GM12891 (cell line): ENCODE results near the gene SPDYC.

Experiments used
- POLR2A ChIP-seq: IDR thresholded peaks from 2 replicates; pipeline ENCODE4 v1.6.1; 2011; ENCODE audit warnings: low read depth, low read length, control low read depth
- POLR2AphosphoS5 ChIP-seq: IDR thresholded peaks from 2 replicates; pipeline ENCODE4 v1.6.1; 2011; ENCODE audit warnings: low read depth, low read length, control low read depth
- SPI1 ChIP-seq: IDR thresholded peaks from 2 replicates; pipeline ENCODE4 v1.6.1; 2011; ENCODE audit warnings: low read depth, low read length, control low read depth

DNA sequence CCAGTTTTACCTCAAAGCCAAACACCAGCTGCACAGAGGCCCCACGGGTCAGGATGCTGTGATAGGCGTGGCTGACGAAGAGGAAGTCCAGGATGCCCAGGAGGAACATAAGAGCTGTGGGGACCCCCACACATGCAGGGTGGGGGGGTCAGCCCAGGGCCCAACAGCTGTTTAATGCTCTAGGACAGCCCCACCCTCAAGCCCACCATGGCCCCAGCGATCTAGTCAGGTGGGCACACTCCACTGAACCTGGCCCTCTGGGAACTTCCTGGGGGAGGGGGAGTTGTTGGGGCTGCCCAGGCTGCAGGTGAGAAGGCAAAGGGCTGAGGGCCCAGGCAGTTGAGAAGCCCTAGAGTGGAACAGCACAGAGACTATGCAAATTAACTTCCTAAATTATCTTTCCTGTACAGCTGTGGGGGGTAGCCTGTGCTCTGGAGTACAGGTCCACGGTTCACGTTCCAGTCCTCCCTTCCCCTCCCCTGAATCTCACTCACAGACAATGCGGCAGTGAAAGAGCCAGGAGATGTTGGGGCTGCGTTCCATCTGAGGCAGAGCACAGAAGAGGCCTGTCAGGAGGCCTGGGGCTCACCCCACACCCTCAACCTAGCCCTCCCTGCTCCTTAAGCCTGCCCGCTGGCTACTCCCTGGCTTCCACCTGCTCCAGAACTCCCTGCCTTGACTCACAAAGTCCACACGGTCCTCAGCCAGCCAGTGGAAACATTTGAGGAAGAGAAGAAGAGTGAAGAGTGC lies 37.6 kb upstream of the SPDYC start:
- TF ChIP-seq POLR2A (no peak), POLR2AphosphoS5 (peak; percentile 4; the same call in 1 of the 2 replicates), SPI1 (no peak)
